MM.1S (cell line): ENCODE results near the gene DDX39B.

Experiments used
- CTCF ChIP-seq: fragments of 300-600 bp; sonication (generic); IDR thresholded peaks from 2 replicates; pipeline ENCODE4 v1.5.1; 2016; ENCODE audit warnings: antibody characterized with exemption, low read length, mixed read lengths
- EZH2 ChIP-seq: fragments of 300-600 bp; sonication (generic); optimal IDR thresholded peaks from 2 replicates; pipeline ENCODE3; 2017; ENCODE audit warnings: low read depth, mild to moderate bottlenecking, antibody characterized with exemption, low read length, mixed read lengths

- TF ChIP-seq CTCF (no peak), EZH2 (no peak)
These were observed 46.2 kb downstream of the DDX39B start for GRCh38 chr6:31495580-31495979.
